Erythroblast (primary cell): ENCODE measurements around the gene KCNMB1.

Source experiments
- GATA1 ChIP-seq: IDR thresholded peaks from 2 replicates; pipeline ENCODE4 v1.6.1; 2011; ENCODE audit warnings: low read depth, mild to moderate bottlenecking, control low read depth, low read length, moderate library complexity
- POLR2A ChIP-seq: IDR thresholded peaks from 2 replicates; pipeline ENCODE4 v1.6.1; 2011; ENCODE audit warnings: mild to moderate bottlenecking, low read length

DNA sequence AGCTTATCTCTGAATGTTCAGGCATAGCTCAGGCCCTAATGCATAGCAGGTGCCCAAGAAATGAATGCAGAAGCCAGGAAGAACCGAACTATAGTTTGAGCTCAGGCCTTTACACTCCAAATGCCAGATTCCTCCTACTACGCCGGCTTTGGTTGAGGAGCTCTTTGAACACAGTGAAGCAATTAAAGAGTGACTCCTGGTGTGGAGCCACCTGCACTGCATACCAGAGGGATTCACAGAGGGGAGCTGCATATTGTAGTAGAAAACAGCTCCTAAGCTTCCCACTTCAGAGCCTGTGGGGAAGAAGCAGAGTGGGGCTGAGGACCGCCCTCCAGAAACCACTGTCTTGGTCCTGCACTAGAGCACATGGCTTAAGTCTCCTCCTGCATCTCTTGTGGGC is 14.5 kb upstream of the KCNMB1 start:
- TF ChIP-seq POLR2A (no peak), GATA1 (no peak)
